ENCODE results near the gene CA5A. TPM values are rescaled to one million over a fixed set of nuclear protein-coding genes. Genes with fewer than 3 reads are reported as not detected.

The CA5A gene
- total and polyA plus RNA-seq, 2 of the 13 experiments (the other 11 are each of a cell fraction or from before 2014, with no cell fraction given) = 66.8 to 106 TPM

GRCh38 chr16:87856791-87857228 is 79.5 kb downstream of the CA5A start (continued):
- TF ChIP-seq ZBTB26 (CRISPR knock-in tag; IDR thresholded peaks at IDR 0.05; ENCODE audit: borderline replicate concordance) = peak; percentile 100
- TF ChIP-seq MLX (CRISPR knock-in tag; IDR thresholded peaks at IDR 0.05) = no peak
- TF ChIP-seq GTF2F1 (IDR thresholded peaks at IDR 0.05; ENCODE audit: low read length) = no peak
- TF ChIP-seq ESRRA (CRISPR knock-in tag; IDR thresholded peaks at IDR 0.05; ENCODE audit: low read depth) = no peak
- TF ChIP-seq HNRNPLL (IDR thresholded peaks at IDR 0.05; ENCODE audit: low read depth, low read length, poor library complexity, severe bottlenecking) = no peak
- no peak for TF ChIP-seq IKZF4 (CRISPR knock-in tag; IDR thresholded peaks at IDR 0.05; ENCODE audit: borderline replicate concordance, low read depth, not compliant biosample characterization)
- TF ChIP-seq SKI (IDR thresholded peaks at IDR 0.05; ENCODE audit: partially characterized antibody) = peak; percentile 84
- no peak for TF ChIP-seq ZNF468 (CRISPR knock-in tag; IDR thresholded peaks at IDR 0.05)
- no peak for TF ChIP-seq ATRX (CRISPR knock-in tag; IDR thresholded peaks at IDR 0.05; ENCODE audit: borderline replicate concordance)
- TF ChIP-seq JDP2 (CRISPR knock-in tag; IDR thresholded peaks at IDR 0.05; ENCODE audit: borderline replicate concordance) = no peak
- TF ChIP-seq RERE (CRISPR knock-in tag; IDR thresholded peaks at IDR 0.05; ENCODE audit: low read depth) = no peak
- TF ChIP-seq ZNF605 (CRISPR knock-in tag; IDR thresholded peaks at IDR 0.05) = no peak
- TF ChIP-seq ETV5 (CRISPR knock-in tag; IDR thresholded peaks at IDR 0.05; ENCODE audit: borderline replicate concordance) = no peak
- no peak for TF ChIP-seq TRAFD1 (CRISPR knock-in tag; IDR thresholded peaks at IDR 0.05; ENCODE audit: borderline replicate concordance)
- TF ChIP-seq ATF3 (CRISPR knock-in tag; IDR thresholded peaks at IDR 0.05) = 0 out of 2 replicates have a peak, but pooled peaks have one; percentile 36
- TF ChIP-seq PREB (CRISPR knock-in tag; IDR thresholded peaks at IDR 0.05) = no peak
- no peak for TF ChIP-seq TCF12 (IDR thresholded peaks at IDR 0.05)
- no peak; the same call in 1 of the 2 replicates for TF ChIP-seq TCF12 (CRISPR knock-in tag; IDR thresholded peaks at IDR 0.05)
- TF ChIP-seq ZSCAN22 (CRISPR knock-in tag; IDR thresholded peaks at IDR 0.05) = no peak
- no peak for TF ChIP-seq ZNF780A (CRISPR knock-in tag; IDR thresholded peaks at IDR 0.05)
- TF ChIP-seq GATAD2A (CRISPR knock-in tag; IDR thresholded peaks at IDR 0.05) = no peak; the same call in 1 of the 2 replicates
